Left lobe of liver (tissue), 2 donors: ENCODE data around the gene MYL10. TPM values are rescaled to one million over a fixed set of nuclear protein-coding genes. Genes with fewer than 3 reads are reported as not detected.
A peak's percentile ranks its signal among the peaks of the same experiment; 100 is the strongest.
"Not testable (repeated sequence)": the region's sequence is repeated elsewhere in the genome, so short reads cannot be mapped to it uniquely, and the experiment has no call there.

Experiments used
- ATAC-seq: fragments of 200-7000 bp; cut with Tn5 transposase; one replicate; pipeline ENCODE4 v1.9.1; 2020; ENCODE audit warnings: mild to moderate bottlenecking, moderate library complexity
- DNase-seq: peaks from one replicate; pipeline ENCODE4 v3.0.0-alpha.2; 2020; ENCODE audit warnings: low spot score
- total RNA-seq: library from RNA; stranded (reverse); gene quantifications from one replicate; pipeline ENCODE4 v1.2.1, GENCODE V29; 2021
- donor health status: DM: no; HTN: no; CAD: no; lungs with moderate emphysema.
- donor health status: DM: no; HTN: yes; CAD: no.

Gene MYL10
- total RNA-seq, 1 donor from 2014 or later: not detected

- no peak for ATAC-seq
These were observed 28.1 kb upstream of the MYL10 start for GRCh38 chr7:101657171-101657570.

DNA sequence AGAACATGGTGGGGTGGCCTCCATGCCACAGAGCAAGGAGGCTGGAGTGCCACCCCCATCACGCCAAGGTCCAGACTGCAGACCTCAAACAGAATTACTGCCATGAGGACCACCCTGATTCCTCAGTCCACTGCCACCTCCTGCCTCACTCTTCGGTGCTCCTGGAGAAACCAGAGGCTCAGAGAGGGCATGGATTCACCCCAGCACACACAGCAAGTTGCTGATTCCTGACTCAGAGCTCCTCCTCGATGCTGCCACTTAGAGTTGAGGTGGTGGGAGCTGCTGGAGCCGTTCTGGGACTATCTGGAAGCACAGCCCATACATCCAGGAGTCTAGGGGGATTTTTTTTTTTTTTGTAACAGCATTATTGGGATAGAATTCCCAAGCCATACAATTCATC is 22.0 kb upstream of the MYL10 start:
- ATAC-seq: no peak

More at GRCh38 chr7:101657171-101657570, 28.1 kb upstream of the MYL10 start:
- DNase-seq: no peak

GRCh38 chr7:101650579-101651081 is 21.5 kb upstream of the MYL10 start:
- ATAC-seq: no peak
- no peak for DNase-seq

More for the DNA sequence above, 22.0 kb upstream of the MYL10 start:
- no peak for DNase-seq

- DNase-seq, ATAC-seq: not testable (repeated sequence)
These were observed 18.8 kb upstream of the MYL10 start for GRCh38 chr7:101647876-101648275.

DNA sequence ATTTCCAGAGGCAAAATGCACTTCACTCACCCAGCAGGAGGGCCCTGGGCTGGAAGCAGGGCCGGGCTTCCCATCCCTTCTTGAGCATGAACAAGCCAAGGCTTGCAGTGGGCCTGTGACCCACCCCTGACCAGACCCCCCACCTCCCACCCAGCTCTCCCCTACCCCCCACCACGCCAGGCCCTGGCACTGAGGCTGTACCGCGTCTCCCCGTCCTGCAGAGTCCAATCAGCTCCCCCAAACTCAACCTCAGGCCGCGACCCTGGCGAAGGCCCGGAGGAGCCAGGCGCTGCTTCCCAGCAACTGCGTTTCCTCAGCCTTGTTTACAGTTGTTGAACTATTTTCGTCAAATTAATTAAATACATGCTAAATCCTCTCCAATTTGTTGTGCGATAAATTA is 16.9 kb upstream of the MYL10 start:
- ATAC-seq: no peak

DNA sequence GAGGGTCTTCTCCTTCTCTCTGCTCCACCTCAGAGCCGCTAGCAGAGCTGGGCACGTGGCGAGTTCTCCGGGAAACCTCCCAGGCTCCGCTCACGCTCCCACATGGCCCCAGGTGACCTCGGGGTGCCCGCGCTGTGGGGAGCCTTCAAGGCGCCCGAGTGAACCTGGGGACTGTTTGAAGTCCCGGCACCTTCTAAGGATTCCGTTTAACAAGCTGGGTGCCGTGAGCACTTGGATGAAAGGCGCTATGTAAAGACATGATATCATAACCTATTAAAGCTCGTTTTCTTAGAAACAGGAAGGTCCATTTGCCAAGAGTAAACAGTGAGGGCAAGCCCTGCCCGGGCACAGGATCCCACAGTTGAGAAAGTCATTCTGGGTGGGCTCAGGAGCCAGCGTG is 15.8 kb upstream of the MYL10 start:
- DNase-seq (no peak), ATAC-seq (peak; percentile 37)

More for the DNA sequence above, 16.9 kb upstream of the MYL10 start:
- no peak for DNase-seq

- ATAC-seq, DNase-seq: not testable (repeated sequence)
These were observed 10.0 kb upstream of the MYL10 start for GRCh38 chr7:101639127-101639526.

- no peak for DNase-seq
- no peak for ATAC-seq
These were observed 7.9 kb upstream of the MYL10 start for GRCh38 chr7:101636822-101637623.

GRCh38 chr7:101635484-101635883 is 6.4 kb upstream of the MYL10 start:
- ATAC-seq: no peak
- DNase-seq: no peak

DNA sequence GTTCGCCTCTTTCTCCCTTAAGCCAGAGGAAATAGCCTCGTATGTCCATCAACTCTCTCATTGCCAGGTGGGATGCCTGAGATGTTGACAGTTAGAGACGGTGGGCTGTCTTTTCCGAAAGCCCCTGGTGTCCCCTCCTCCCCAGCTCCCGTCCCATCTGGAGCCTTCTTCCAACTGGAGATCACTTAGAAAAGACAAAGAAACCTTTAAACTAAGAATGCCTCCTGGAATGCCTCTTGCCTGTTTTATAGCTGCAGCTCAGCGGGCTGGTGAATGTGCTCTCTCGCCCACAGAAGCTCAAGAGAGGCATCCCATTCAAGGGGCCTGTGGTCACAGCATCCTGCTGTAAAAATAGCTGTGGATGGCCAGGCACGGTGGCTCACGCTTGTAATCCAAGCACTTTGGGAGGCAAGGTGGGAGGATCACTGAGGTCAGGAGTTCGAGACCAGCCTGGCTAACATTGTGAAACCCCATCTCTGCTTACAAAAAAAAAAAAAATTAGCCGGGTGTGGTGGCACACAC is 5.2 kb upstream of the MYL10 start:
- ATAC-seq (no peak), DNase-seq (no peak)

DNA sequence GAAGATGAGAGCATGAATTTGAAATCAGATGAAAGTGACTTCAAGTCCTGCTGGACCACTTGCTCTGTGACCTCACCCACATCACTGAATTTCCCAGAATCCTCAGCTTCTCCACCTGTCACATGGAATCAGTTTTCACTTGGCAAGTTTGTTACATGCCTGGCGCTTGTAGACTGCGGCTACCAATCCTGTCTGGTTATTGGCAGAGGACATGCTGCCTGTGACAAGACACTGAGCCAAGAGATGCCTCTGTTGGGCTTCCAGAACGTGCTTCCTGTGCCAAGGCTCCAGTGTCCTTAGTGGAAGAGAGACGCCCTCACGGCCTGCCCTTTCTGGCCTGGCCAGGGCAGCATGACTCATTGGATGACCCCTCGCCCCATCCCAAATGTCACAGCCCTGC is 4.4 kb upstream of the MYL10 start:
- DNase-seq (no peak), ATAC-seq (no peak)

GRCh38 chr7:101632641-101633040 is 3.5 kb upstream of the MYL10 start:
- no peak for DNase-seq
- ATAC-seq: no peak

DNA sequence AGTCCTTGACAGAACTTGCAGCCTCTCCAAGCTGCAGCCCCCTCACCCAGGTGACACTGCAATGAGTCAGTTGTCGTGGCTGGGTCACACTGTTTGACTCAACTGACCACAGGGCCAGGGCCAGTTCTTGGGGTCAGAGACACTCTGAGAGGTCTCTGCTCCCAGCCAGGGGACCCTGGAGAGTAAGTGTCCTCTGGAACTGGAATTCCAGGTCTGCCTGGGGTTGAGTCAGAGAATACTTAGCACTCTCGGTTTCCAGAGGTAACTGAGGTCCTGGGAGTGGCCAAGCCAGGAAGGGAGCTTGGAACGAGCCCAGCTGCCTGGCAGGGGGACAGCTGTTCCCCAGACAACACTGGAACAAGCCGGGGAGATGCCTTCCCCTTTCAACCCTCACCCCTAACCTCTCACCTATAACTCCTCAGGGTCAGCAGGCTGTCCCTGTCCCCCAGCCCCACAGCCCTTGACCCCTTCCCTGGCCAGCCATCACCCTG is 2.2 kb upstream of the MYL10 start:
- ATAC-seq (peak; percentile 14), DNase-seq (no peak)

GRCh38 chr7:101630591-101630990 is 1.5 kb upstream of the MYL10 start:
- no peak for ATAC-seq

GRCh38 chr7:101628522-101628921 is 574 bp downstream of the MYL10 start:
- DNase-seq: no peak
- no peak for ATAC-seq

More at GRCh38 chr7:101630591-101630990, 1.5 kb upstream of the MYL10 start:
- no peak for DNase-seq

DNA sequence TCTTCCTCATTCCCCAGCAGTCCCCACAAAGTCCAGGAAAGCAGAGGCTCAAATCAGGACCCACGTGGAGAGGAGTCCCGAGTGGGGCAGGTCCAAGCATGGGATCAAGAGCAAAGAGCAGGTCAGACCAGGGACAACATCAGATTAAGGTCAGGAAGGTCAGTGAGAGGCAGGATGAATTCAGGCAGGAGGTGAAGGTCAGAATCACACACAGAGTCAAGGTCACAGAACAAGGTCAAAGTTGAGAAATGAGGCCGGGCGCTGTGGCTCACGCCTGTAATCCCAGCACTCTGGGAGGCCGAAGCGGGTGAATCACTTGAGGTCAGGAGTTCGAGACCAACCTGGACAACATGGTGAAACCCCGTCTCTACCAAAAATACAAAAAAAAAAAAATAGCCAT is 2.3 kb downstream of the MYL10 start:
- DNase-seq: no peak
- no peak for ATAC-seq

DNA sequence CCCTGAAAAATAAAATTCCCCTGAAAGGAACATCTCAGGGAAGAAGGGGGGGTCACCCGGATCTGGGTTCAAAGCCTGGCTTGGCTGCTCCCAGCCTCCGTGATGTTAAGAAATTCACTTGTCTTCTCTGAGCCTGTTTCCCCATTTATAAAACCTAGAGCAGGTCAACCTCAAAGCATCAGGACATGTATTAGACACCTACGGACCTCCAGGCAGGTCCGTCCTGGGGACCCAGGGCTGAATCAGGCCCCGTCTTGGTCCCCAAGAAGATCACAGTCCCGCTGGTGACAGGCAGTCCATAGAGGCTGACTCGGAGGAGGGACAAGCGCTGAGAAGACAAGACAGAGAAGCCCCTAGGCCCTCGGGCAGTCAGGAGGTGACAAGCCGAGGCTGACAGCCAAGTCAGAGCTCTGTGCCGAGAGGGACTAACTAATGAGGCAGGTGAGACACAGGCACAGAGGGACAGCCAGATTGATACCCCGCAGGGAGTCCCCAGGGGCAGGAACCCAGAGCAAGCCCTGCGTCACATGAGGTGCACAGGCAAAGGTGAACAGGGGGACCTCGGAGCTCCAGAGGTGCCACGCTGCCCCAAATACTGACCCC is 2.9 kb downstream of the MYL10 start:
- DNase-seq (no peak), ATAC-seq (no peak)

- DNase-seq (no peak), ATAC-seq (no peak)
These were observed 3.9 kb downstream of the MYL10 start for GRCh38 chr7:101625031-101625791.

DNA sequence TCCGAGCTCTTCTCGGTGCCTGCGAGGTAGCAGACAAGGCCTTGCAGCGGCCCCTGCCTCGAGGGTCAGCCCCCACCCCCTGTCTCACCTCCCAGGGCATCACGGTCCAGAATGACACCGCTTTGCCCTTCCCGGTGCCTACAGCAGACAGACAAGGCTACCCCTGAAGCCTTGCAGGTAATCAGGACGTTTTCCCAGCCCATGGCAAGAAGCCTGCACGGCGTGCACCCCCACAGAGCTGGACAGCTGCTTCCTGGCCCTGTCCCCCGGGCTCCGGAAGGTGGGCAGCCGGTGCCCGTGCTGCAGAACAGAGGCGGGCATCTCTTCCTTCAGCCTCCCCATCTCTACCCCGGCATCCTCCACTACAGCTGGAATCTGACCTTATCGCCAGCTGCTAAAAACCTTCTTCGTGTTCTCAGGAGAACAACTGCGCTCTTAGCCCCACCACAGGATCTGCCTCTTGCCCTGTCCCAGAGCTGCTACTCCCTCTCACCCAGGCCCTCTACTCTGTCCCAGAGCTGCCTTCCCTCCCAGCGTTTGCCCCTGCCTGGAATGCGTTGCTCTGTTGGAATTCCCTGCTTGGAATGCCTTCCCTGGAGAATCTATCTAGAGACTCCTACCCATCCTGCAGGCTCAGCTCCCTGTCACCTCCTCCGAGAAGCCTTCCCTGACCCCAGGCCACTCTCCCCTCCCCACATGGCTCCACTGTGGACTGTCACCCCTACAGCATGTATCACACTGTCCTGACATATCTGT is 4.7 kb downstream of the MYL10 start:
- no peak for DNase-seq
- ATAC-seq: no peak

DNA sequence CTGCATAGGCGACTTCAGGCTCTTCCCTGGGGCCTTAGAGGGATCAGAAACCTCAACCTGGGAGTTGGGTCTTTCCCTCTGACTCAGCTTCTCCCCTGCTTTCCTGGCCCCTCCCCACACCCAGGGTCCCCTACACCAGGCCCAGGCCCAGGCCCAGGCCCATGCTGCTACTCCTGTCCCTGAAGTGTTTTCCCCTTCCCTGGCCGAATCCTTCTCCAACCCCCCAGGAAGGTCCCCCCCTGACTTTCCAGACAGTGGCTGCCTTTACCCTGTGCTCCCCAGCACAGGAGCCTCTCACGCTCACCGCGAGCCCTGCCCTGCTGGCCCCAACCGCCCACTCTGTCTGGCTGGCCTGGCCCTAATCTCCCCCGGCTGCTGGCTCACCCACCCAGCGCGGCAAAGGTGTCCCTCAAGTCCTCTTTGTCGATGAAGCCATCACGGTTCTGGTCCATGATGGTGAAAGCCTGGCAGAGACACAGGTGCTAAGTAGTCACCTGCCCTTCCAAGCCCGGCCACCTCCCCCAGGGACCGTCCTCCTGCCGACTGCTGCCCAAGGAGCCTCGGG is 6.4 kb downstream of the MYL10 start:
- DNase-seq: no peak
- no peak for ATAC-seq
